Measurements from ENCODE around the gene ITIH1.

Gene ITIH1

GRCh38 chr3:52783211-52783555 is 5.8 kb downstream of the ITIH1 start:
- H3K36me3 ChIP-seq (ENCODE audit: control insufficient read depth, insufficient read depth, low read length), result no peaks in the 10 kb centered on the region
- H3K9me3 ChIP-seq (ENCODE audit: control insufficient read depth, insufficient read depth, low read length), result no peaks in the 10 kb centered on the region
- no peak overlapping the region for H3K27ac ChIP-seq (ENCODE audit: low read length)
- no peak overlapping the region for H3K4me3 ChIP-seq (ENCODE audit: low read length)
- no CpG with 5 or more reads among the region's 3 CpGs for WGBS (ENCODE audit: insufficient coverage, insufficient read length)
- H3K4me1 ChIP-seq (ENCODE audit: control insufficient read depth, insufficient read depth, low read length), result no peaks in the 10 kb centered on the region; the same call in 1 of the 2 replicates
- DNase-seq (ENCODE audit: low read depth, low spot score), result no peak
- H3K27me3 ChIP-seq (ENCODE audit: control insufficient read depth, insufficient read depth, low read length), result no peaks in the 10 kb centered on the region

- Histone ChIP-seq H3K4me3 (ENCODE audit: low read length) (no peak overlapping the region), H3K9me3 (ENCODE audit: control insufficient read depth, insufficient read depth, low read length) (no peaks in the 10 kb centered on the region), H3K27ac (ENCODE audit: low read length) (no peak overlapping the region), H3K4me1 (ENCODE audit: control insufficient read depth, insufficient read depth, low read length) (no peaks in the 10 kb centered on the region; the same call in 1 of the 2 replicates), H3K36me3 (ENCODE audit: control insufficient read depth, insufficient read depth, low read length) (no peaks in the 10 kb centered on the region), H3K27me3 (ENCODE audit: control insufficient read depth, insufficient read depth, low read length) (no peaks in the 10 kb centered on the region)
- no peak for DNase-seq (ENCODE audit: low read depth, low spot score)
- WGBS (ENCODE audit: insufficient coverage, insufficient read length), result no CpG with 5 or more reads among the region's 18 CpGs
Observed at GRCh38 chr3:52784021-52784621, 6.7 kb downstream of the ITIH1 start.

GRCh38 chr3:52784931-52785590 is 7.7 kb downstream of the ITIH1 start:
- H3K36me3 ChIP-seq (ENCODE audit: control insufficient read depth, insufficient read depth, low read length), result no peaks in the 10 kb centered on the region
- H3K27ac ChIP-seq (ENCODE audit: low read length), result no peak overlapping the region
- no peaks in the 10 kb centered on the region for H3K9me3 ChIP-seq (ENCODE audit: control insufficient read depth, insufficient read depth, low read length)
- no peak overlapping the region for H3K4me3 ChIP-seq (ENCODE audit: low read length)
- WGBS (ENCODE audit: insufficient coverage, insufficient read length), result no CpG with 5 or more reads among the region's 5 CpGs
- no peaks in the 10 kb centered on the region for H3K27me3 ChIP-seq (ENCODE audit: control insufficient read depth, insufficient read depth, low read length)
- no peaks in the 10 kb centered on the region; the same call in 1 of the 2 replicates for H3K4me1 ChIP-seq (ENCODE audit: control insufficient read depth, insufficient read depth, low read length)
- DNase-seq (ENCODE audit: low read depth, low spot score), result no peak

- Histone ChIP-seq H3K4me1 (ENCODE audit: control insufficient read depth, insufficient read depth, low read length) (no peaks in the 10 kb centered on the region; the same call in 1 of the 2 replicates), H3K4me3 (ENCODE audit: low read length) (no peak overlapping the region), H3K27me3 (ENCODE audit: control insufficient read depth, insufficient read depth, low read length) (no peaks in the 10 kb centered on the region), H3K36me3 (ENCODE audit: control insufficient read depth, insufficient read depth, low read length) (no peaks in the 10 kb centered on the region), H3K27ac (ENCODE audit: low read length) (no peak overlapping the region), H3K9me3 (ENCODE audit: control insufficient read depth, insufficient read depth, low read length) (no peaks in the 10 kb centered on the region)
- no CpG with 5 or more reads among the region's 19 CpGs for WGBS (ENCODE audit: insufficient coverage, insufficient read length)
- no peak for DNase-seq (ENCODE audit: low read depth, low spot score)
Observed at GRCh38 chr3:52786330-52787215, 9.2 kb downstream of the ITIH1 start.

- H3K36me3 ChIP-seq (ENCODE audit: control insufficient read depth, insufficient read depth, low read length), result no peaks in the 10 kb centered on the region
- H3K4me1 ChIP-seq (ENCODE audit: control insufficient read depth, insufficient read depth, low read length), result no peaks in the 10 kb centered on the region
- WGBS (ENCODE audit: insufficient coverage, insufficient read length), result no CpG with 5 or more reads among the region's 11 CpGs
- no peaks in the 10 kb centered on the region for H3K9me3 ChIP-seq (ENCODE audit: control insufficient read depth, insufficient read depth, low read length)
- H3K27ac ChIP-seq (ENCODE audit: low read length), result no peak overlapping the region
- no peak for DNase-seq (ENCODE audit: low read depth, low spot score)
- H3K4me3 ChIP-seq (ENCODE audit: low read length), result no peak overlapping the region
- no peaks in the 10 kb centered on the region for H3K27me3 ChIP-seq (ENCODE audit: control insufficient read depth, insufficient read depth, low read length)
Observed at GRCh38 chr3:52787246-52787645, 9.8 kb downstream of the ITIH1 start.

- Histone ChIP-seq H3K27ac (ENCODE audit: low read length) (no peak overlapping the region), H3K4me3 (ENCODE audit: low read length) (no peak overlapping the region), H3K4me1 (ENCODE audit: control insufficient read depth, insufficient read depth, low read length) (no peaks in the 10 kb centered on the region), H3K9me3 (ENCODE audit: control insufficient read depth, insufficient read depth, low read length) (no peaks in the 10 kb centered on the region), H3K36me3 (ENCODE audit: control insufficient read depth, insufficient read depth, low read length) (no peaks in the 10 kb centered on the region), H3K27me3 (ENCODE audit: control insufficient read depth, insufficient read depth, low read length) (no peaks in the 10 kb centered on the region)
- no CpG with 5 or more reads among the region's 17 CpGs for WGBS (ENCODE audit: insufficient coverage, insufficient read length)
- DNase-seq (ENCODE audit: low read depth, low spot score), result no peak
Observed at GRCh38 chr3:52787672-52788625, 10.6 kb downstream of the ITIH1 start.

- Histone ChIP-seq H3K27ac (ENCODE audit: low read length) (no peak overlapping the region), H3K36me3 (ENCODE audit: control insufficient read depth, insufficient read depth, low read length) (no peaks in the 10 kb centered on the region), H3K27me3 (ENCODE audit: control insufficient read depth, insufficient read depth, low read length) (no peaks in the 10 kb centered on the region), H3K4me3 (ENCODE audit: low read length) (no peak overlapping the region), H3K4me1 (ENCODE audit: control insufficient read depth, insufficient read depth, low read length) (no peaks in the 10 kb centered on the region), H3K9me3 (ENCODE audit: control insufficient read depth, insufficient read depth, low read length) (no peaks in the 10 kb centered on the region)
- no peak for DNase-seq (ENCODE audit: low read depth, low spot score)
- no CpG with 5 or more reads among the region's 16 CpGs for WGBS (ENCODE audit: insufficient coverage, insufficient read length)
Observed at GRCh38 chr3:52788890-52789745, 11.7 kb downstream of the ITIH1 start.

DNA sequence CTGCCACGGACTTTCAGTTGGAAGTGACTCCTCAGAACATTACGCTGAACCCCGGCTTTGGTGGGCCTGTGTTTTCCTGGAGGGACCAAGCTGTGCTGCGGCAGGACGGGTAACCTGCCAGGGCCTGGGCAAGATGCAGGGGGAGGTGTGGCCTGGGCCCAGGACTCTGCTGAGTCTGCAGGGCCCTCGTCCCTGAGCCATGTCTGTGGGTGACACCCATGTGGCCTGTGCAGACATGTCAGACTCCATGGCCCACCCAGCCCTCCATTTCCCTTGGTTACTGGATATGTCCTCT is 12.3 kb downstream of the ITIH1 start:
- Histone ChIP-seq H3K36me3 (ENCODE audit: control insufficient read depth, insufficient read depth, low read length) (no peaks in the 10 kb centered on the region), H3K4me3 (ENCODE audit: low read length) (no peak overlapping the region), H3K9me3 (ENCODE audit: control insufficient read depth, insufficient read depth, low read length) (no peaks in the 10 kb centered on the region), H3K27me3 (ENCODE audit: control insufficient read depth, insufficient read depth, low read length) (no peaks in the 10 kb centered on the region), H3K4me1 (ENCODE audit: control insufficient read depth, insufficient read depth, low read length) (no peaks in the 10 kb centered on the region), H3K27ac (ENCODE audit: low read length) (no peak overlapping the region)
- no peak for DNase-seq (ENCODE audit: low read depth, low spot score)
- no CpG with 5 or more reads among the region's 6 CpGs for WGBS (ENCODE audit: insufficient coverage, insufficient read length)

- no peak for DNase-seq (ENCODE audit: low read depth, low spot score)
- Histone ChIP-seq H3K4me1 (ENCODE audit: control insufficient read depth, insufficient read depth, low read length) (no peaks in the 10 kb centered on the region), H3K4me3 (ENCODE audit: low read length) (no peak overlapping the region), H3K27me3 (ENCODE audit: control insufficient read depth, insufficient read depth, low read length) (no peaks in the 10 kb centered on the region), H3K36me3 (ENCODE audit: control insufficient read depth, insufficient read depth, low read length) (no peaks in the 10 kb centered on the region), H3K9me3 (ENCODE audit: control insufficient read depth, insufficient read depth, low read length) (no peaks in the 10 kb centered on the region), H3K27ac (ENCODE audit: low read length) (no peak overlapping the region)
- WGBS (ENCODE audit: insufficient coverage, insufficient read length), result no CpG with 5 or more reads among the region's 7 CpGs
Observed at GRCh38 chr3:52790337-52790736, 12.9 kb downstream of the ITIH1 start.

Measured in iPS DF 6.9 (cell line).